Measurements from ENCODE around the gene TAF4B.

DNA sequence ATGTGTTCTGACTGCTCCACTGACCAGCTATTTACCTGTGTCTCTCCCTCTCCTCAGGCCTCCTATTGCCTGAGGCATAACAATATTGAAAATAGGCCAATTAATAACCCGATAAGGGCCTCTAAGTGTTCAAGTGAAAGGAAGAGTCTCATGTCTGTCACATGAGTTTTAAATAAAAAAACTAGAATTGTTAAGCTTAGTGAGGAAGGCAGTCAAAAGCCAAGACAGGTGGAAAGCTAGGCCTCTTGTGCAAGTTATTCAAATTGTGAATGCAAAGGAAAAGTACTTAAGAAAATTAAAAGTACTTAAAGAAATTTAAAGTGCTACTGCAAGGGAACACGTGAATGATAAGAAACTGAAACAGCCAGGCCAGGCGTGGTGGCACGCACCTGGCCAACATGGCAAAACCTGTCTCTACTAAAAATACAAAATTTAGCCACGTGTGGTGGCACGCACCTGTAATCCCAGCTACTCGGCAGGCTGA is 44.9 kb upstream of the TAF4B start:
- TF ChIP-seq, protein P1, sequence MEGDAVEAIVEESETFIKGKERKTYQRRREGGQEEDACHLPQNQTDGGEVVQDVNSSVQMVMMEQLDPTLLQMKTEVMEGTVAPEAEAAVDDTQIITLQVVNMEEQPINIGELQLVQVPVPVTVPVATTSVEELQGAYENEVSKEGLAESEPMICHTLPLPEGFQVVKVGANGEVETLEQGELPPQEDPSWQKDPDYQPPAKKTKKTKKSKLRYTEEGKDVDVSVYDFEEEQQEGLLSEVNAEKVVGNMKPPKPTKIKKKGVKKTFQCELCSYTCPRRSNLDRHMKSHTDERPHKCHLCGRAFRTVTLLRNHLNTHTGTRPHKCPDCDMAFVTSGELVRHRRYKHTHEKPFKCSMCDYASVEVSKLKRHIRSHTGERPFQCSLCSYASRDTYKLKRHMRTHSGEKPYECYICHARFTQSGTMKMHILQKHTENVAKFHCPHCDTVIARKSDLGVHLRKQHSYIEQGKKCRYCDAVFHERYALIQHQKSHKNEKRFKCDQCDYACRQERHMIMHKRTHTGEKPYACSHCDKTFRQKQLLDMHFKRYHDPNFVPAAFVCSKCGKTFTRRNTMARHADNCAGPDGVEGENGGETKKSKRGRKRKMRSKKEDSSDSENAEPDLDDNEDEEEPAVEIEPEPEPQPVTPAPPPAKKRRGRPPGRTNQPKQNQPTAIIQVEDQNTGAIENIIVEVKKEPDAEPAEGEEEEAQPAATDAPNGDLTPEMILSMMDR (IDR thresholded peaks at IDR 0.05): no peak
- TF ChIP-seq POLR2A (IDR thresholded peaks at IDR 0.05) (no peak), POLR2AphosphoS5 (IDR thresholded peaks at IDR 0.05) (no peak), EP300 (IDR thresholded peaks at IDR 0.05) (no peak)

Measured in sigmoid colon (tissue), 4 donors.